ENCODE data around the gene LRRC4B. TPM values are rescaled to one million over a fixed set of nuclear protein-coding genes. Genes with fewer than 3 reads are reported as not detected.

LRRC4B gene
- total and polyA plus RNA-seq, 2 donors from 2014 or later, result 1.2 to 2.6 TPM

DNA sequence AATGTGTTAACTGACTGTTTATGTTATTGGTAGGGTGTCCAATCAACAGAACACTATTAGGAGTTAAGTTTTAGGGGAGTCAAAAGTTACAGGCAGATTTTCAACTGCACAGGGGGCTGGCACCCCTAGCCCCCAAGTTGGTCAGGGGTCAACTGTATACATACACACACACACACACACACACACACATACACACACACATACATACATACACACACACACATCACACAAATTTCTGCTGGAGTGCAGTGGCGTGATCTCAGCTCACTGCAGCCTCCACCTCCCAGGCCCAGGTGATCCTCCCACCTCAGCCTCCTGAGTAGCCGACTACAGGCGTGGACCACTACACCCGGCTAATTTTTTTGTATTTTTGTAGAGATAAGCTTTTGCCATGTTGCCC lies 10.2 kb downstream of the LRRC4B start:
- Histone ChIP-seq H3K4me1 (ENCODE audit: control insufficient read depth in 2 of 3, insufficient read depth in 2 of 3, low read depth in 1 of 3, low read length in 3 of 3) (peaks cover 0 to 4% (median 0%) of the 10 kb centered on the region in 3 donors), H3K9ac (ENCODE audit: low read length in 3 of 3) (no peak overlapping the region), H3K4me3 (ENCODE audit: low read length in 3 of 3) (no peak overlapping the region), H3K27ac (ENCODE audit: low read depth in 2 of 2, low read length in 2 of 2) (no peak overlapping the region), H3K36me3 (ENCODE audit: control insufficient read depth in 2 of 3, insufficient read depth in 3 of 3, low read length in 3 of 3) (no peaks in the 10 kb centered on the region), H3K9me3 (ENCODE audit: control insufficient read depth in 2 of 3, insufficient read depth in 1 of 3, low read length in 3 of 3) (no peaks in the 10 kb centered on the region), H3K27me3 (ENCODE audit: control insufficient read depth, insufficient read depth, low read length) (no peaks in the 10 kb centered on the region)
- DNase-seq (no peak), FAIRE-seq (no peak)
- TF ChIP-seq CTCF (IDR thresholded peaks at IDR 0.05; ENCODE audit: borderline replicate concordance, extremely low read depth, insufficient read depth), result no peak
- intact Hi-C loops (cut with DNase I), result no loop called here

DNA sequence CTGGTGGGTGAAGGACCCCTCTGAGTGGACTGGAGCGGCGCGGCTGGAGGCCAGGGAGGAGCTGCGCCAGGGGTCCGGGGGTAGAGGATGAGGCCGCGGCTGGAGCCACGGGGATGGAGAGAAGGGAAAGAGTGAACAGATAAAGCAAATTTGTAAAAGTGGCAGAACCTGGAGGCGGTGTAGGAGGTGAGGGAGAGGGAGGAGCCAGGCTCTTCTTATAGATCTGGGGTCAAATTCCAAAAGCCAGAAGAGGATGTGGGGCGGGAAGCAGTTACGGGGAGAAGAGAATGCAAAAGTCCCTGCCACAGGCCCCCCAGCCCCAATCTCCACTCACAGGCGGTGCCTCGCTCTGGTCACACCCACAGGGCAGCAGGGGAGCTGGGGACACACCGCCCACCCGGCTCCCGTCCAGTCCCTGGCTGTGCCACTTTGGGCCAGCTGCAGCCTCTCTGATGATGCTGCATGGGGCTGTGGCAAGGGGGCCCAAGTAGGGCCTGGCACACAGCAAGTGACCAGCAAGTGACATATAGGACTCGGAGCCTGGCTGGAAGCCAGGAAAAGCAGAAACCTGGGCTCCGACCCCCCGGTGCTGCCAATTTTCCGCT lies 11.1 kb downstream of the LRRC4B start:
- Histone ChIP-seq H3K4me1 (ENCODE audit: control insufficient read depth in 2 of 3, insufficient read depth in 2 of 3, low read depth in 1 of 3, low read length in 3 of 3) (peaks cover 0 to 4% (median 0%) of the 10 kb centered on the region in 3 donors), H3K9me3 (ENCODE audit: control insufficient read depth in 2 of 3, insufficient read depth in 1 of 3, low read length in 3 of 3) (no peaks in the 10 kb centered on the region), H3K27me3 (ENCODE audit: control insufficient read depth, insufficient read depth, low read length) (no peaks in the 10 kb centered on the region), H3K36me3 (ENCODE audit: control insufficient read depth in 2 of 3, insufficient read depth in 3 of 3, low read length in 3 of 3) (no peaks in the 10 kb centered on the region), H3K9ac (ENCODE audit: low read length in 3 of 3) (no peak overlapping the region), H3K27ac (ENCODE audit: low read depth in 2 of 2, low read length in 2 of 2) (no peak overlapping the region), H3K4me3 (ENCODE audit: low read length in 3 of 3) (no peak overlapping the region)
- FAIRE-seq (no peak), DNase-seq (peak in 3 of 5 donors; percentile 39 to 66 (median 49))
- no peak for TF ChIP-seq CTCF (IDR thresholded peaks at IDR 0.05; ENCODE audit: borderline replicate concordance, extremely low read depth, insufficient read depth)
- intact Hi-C loops (cut with DNase I), result no loop called here

DNA sequence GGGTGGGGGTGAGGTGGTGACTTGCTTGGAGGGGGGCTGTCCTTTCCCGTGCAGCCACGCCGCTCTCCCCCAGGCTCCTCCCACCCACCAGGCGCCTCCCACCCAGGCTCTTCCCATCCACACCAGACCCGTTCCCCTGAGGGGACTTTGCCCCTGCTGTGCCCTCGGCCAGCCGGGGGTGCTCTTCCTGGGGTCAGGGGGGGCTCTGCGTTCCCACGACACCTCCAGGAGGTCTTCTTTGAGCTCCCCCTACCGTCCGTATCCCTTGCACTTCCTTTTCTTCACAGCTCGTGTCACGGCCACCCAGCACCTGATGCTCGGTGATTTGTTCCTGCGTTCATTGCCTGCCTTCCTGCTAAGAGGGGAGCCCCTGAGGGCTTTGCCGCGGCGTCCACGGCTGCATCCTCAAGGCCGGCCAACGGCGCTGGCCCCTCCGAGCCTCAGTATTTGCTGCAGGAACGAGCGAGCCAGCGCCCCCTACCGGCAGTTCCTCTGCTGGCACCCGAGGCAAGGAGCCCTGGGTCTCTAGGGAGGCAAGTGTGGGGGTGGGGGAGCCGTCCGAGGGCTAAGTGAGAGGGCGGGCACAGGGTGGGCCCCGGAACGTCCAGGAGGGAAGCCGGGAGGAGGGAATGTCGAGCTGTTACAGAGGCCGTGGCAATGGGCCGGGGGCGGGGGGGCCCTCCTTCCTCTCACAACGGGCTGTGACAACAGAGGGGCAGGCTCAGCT lies 11.8 kb downstream of the LRRC4B start:
- peak; percentile 61 for TF ChIP-seq CTCF (IDR thresholded peaks at IDR 0.05; ENCODE audit: borderline replicate concordance, extremely low read depth, insufficient read depth)
- Histone ChIP-seq H3K27ac (ENCODE audit: low read depth in 2 of 2, low read length in 2 of 2) (no peak overlapping the region), H3K36me3 (ENCODE audit: control insufficient read depth in 2 of 3, insufficient read depth in 3 of 3, low read length in 3 of 3) (no peaks in the 10 kb centered on the region), H3K9me3 (ENCODE audit: control insufficient read depth in 2 of 3, insufficient read depth in 1 of 3, low read length in 3 of 3) (no peaks in the 10 kb centered on the region), H3K4me3 (ENCODE audit: low read length in 3 of 3) (peak overlapping the region; percentile 14 to 48 (median 48)), H3K4me1 (ENCODE audit: control insufficient read depth in 2 of 3, insufficient read depth in 2 of 3, low read depth in 1 of 3, low read length in 3 of 3) (peaks cover 0 to 4% (median 0%) of the 10 kb centered on the region in 3 donors), H3K27me3 (ENCODE audit: control insufficient read depth, insufficient read depth, low read length) (no peaks in the 10 kb centered on the region), H3K9ac (ENCODE audit: low read length in 3 of 3) (no peak overlapping the region)
- intact Hi-C loops (cut with DNase I), result no loop called here
- FAIRE-seq (no peak), DNase-seq (peak; percentile 86 to 96 (median 95))
